ENCODE results near the gene MRPS10.
A peak's percentile ranks its signal among the peaks of the same experiment; 100 is the strongest.
"Not testable (repeated sequence)": the region's sequence is repeated elsewhere in the genome, so short reads cannot be mapped to it uniquely, and the experiment has no call there.

The MRPS10 gene

DNA sequence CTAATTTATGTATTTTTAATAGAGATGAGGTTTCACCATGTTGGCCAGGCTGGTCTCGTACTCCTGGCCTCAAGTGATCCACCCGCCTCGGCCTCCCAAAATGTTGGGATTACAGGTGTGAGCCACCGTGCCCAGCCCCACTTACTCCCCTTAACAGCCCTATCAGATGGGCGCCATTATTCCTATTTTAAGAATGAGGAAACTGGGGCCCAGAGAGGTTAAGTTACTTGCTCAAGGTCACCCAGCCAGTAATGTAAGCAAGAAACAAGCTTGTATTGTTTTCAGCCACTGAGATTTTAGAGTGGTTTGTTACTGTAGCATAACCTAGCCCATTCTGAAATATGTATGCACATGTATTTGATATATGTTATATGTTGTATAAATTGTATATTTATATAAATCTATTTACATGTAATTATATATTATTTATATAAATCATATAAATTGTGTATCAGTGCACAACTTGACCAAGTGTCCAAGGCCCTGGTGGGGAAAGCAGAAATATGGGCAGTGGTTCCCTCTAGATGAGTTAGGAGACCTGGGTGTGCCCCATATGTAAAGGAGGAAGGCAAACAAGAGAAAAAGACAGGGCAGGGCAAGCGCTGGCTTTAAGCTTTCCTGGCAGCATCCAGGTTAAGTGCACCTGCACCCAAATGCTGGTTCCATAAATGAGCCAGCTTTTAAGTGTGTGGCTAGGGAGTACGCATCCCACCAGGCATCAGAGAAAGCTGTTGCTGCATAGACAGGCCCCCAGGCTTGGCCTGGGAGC is 45.7 kb downstream of the MRPS10 start:
- DNase-seq, result no peak

DNA sequence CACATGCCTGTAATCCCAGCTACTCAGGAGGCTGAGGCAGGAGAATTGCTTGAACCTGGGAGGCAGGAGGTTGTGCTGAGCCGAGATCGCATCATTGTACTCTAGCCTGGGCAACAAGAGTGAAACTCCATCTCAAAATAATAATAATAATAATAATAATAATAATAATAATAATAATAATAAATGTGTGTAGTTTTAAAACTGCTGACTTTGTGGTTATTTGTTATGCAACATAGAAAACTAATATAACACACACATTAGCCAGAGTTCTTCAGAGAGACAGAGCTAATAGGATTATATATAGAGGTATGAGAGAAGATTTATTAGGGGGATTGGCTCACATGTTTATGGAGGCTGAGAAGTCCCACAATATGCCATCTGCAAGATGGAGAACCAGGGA is 47.9 kb downstream of the MRPS10 start:
- not testable (repeated sequence) for DNase-seq

DNA sequence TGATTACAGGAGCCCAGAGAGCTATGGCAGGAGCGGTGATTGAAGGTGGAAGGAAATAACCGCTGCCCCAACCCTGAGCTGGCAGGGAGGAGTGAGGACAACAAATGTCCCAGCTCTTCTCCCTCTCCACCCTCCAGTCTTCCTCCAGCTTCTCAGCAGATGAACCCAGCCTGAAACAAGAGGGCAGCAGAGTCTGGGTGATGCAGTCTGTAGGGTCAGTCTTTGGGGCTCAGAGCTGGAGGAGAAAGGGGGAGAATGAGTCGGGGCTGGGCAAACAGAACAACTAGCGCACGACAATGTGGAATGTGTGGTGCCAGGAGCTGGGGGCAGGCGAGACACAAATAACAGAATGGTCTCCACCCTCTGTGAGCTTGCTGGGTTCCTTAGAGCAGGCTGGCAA is 49.0 kb downstream of the MRPS10 start:
- no peak for DNase-seq

DNA sequence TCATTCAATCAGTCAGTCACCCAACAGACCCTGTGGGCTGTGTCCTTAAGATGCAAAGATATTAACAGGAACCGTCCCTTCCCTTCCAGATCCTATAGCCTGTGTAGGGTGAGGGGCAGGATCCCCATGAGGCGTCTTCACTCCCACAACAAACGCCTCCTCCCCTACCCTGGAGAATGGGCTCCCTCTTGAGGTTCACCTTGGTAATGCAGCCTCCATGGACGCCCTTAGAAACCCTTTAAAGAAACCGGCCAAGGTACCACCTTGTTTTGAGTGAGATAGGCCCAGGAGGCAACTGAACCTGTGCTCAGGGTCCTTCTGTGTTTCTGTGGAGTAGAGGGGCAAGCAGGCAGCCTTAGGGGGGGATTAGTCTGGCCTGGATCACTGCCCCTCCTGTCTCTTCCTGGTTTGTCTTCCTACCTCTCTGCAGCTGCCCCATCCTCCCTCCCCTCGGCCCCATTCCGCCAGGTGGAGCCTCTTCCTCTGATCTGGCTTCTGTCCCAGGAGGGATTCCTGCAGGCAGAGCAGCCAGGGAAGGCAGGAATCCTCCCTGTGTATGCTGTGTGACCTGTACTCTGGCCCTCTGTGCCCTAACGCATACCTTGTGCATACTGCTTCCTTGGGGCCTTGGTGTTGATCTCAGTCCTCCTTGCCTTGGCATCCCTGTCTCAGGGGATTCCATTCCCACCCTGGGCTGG is 51.1 kb downstream of the MRPS10 start:
- DNase-seq, result peak; percentile 42

DNA sequence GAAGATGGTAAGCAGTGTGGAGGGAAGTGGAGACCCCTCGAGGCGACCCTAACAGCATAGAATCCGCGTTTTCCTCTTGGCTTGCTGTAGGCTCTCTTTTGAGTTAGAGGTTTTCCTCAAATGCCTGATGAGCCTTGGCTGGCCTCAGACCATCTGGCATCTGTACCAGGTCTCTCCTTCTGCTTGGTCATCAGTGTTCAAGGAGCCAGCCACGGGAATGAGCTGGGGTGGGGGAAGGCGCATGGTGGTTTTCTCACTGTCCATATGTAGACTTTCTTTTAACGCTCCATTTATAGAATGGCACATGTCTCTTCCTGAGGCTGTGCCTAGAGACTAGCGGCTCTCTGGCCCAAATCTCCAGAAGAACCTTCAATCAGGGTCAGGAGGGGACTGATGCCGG is 52.6 kb downstream of the MRPS10 start:
- no peak for DNase-seq

- DNase-seq, result no peak
Observed at GRCh38 chr6:42163981-42164380, 53.7 kb downstream of the MRPS10 start.

- no peak for DNase-seq
Observed at GRCh38 chr6:42162812-42163211, 54.8 kb downstream of the MRPS10 start.

GRCh38 chr6:42162384-42162783 is 55.3 kb downstream of the MRPS10 start:
- DNase-seq, result no peak

- DNase-seq, result no peak
Observed at GRCh38 chr6:42159431-42160024, 58.1 kb downstream of the MRPS10 start.

DNA sequence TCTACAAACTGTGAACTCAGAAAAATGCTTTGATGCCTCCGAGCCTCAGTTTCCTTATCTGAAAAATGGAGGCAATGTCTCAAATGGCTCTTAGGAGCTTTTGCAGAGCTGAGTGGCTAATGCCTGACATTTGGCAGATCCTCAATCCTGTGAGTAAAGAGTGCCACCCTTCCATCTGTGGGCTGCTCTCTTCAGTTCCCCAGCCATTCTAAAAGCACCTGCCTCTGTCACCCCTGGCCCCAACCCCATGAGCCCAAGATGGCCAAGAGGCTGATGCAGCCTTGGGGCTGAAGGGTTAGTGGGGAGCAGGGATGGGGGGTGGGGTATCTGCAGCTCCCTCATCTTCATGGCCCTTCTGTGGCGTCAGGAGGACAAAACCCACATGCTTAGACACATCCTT is 59.0 kb downstream of the MRPS10 start:
- no peak for DNase-seq

DNA sequence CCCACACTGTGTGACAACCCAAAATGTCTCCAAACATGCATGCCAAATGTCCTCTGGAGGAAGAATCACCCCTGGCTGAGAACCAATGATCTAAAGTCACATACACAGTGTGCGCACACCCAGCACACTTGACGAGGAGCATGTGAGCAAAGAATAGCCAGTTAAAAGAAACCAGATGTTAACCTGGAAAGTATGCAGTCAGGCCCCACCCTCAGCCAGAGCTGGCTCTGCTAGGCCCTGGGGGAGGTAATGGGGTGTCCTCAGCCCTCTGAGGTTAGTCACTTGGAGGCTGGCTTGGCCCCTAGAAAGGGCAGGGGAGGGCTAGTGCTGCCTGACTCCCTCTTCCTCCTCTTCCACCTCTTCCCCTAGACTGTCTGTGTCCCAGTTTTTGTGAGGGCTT is 59.6 kb downstream of the MRPS10 start:
- no peak for DNase-seq
